EH (cell line): ENCODE data around the gene PLCL1.
A peak's percentile ranks its signal among the peaks of the same experiment; 100 is the strongest.
"Not testable (repeated sequence)": the region's sequence is repeated elsewhere in the genome, so short reads cannot be mapped to it uniquely, and the experiment has no call there.

Experiments used
- DNase-seq: peaks from one replicate; pipeline ENCODE4 v3.0.0-alpha.2; 2015; ENCODE audit warnings: low read depth

PLCL1 gene

GRCh38 chr2:198000417-198000816, 196.0 kb downstream of the PLCL1 start:
- DNase-seq, result no peak

GRCh38 chr2:198004173-198004572, 199.8 kb downstream of the PLCL1 start:
- no peak for DNase-seq

GRCh38 chr2:198004921-198005829, 200.8 kb downstream of the PLCL1 start:
- DNase-seq, result no peak

- no peak for DNase-seq
Observed at GRCh38 chr2:198006733-198007132, 202.3 kb downstream of the PLCL1 start.

- DNase-seq, result no peak
Observed at GRCh38 chr2:198008230-198008629, 203.8 kb downstream of the PLCL1 start.

- no peak for DNase-seq
Observed at GRCh38 chr2:198012025-198012424, 207.6 kb downstream of the PLCL1 start.

GRCh38 chr2:198016243-198016642, 211.8 kb downstream of the PLCL1 start:
- DNase-seq, result no peak

- no peak for DNase-seq
Observed at GRCh38 chr2:198017068-198017467, 212.7 kb downstream of the PLCL1 start.

GRCh38 chr2:198028955-198029354, 224.6 kb downstream of the PLCL1 start:
- DNase-seq, result no peak

GRCh38 chr2:198029576-198029975, 225.2 kb downstream of the PLCL1 start:
- not testable (repeated sequence) for DNase-seq

GRCh38 chr2:198033626-198034025, 229.2 kb downstream of the PLCL1 start:
- DNase-seq, result no peak

- no peak for DNase-seq
Observed at GRCh38 chr2:198036029-198036879, 231.9 kb downstream of the PLCL1 start.

- no peak for DNase-seq
Observed at GRCh38 chr2:198040835-198041234, 236.4 kb downstream of the PLCL1 start.

- no peak for DNase-seq
Observed at GRCh38 chr2:198042189-198042588, 237.8 kb downstream of the PLCL1 start.

- DNase-seq, result no peak
Observed at GRCh38 chr2:198044777-198045176, 240.4 kb downstream of the PLCL1 start.

- no peak for DNase-seq
Observed at GRCh38 chr2:198045227-198045626, 240.8 kb downstream of the PLCL1 start.

- DNase-seq, result no peak
Observed at GRCh38 chr2:198052741-198053140, 248.3 kb downstream of the PLCL1 start.

- DNase-seq, result no peak
Observed at GRCh38 chr2:198053148-198053547, 248.8 kb downstream of the PLCL1 start.

- no peak for DNase-seq
Observed at GRCh38 chr2:198053776-198054175, 249.4 kb downstream of the PLCL1 start.

- DNase-seq, result peak; percentile 42
Observed at GRCh38 chr2:198054299-198054698, 249.9 kb downstream of the PLCL1 start.

GRCh38 chr2:198055716-198056115, 251.3 kb downstream of the PLCL1 start:
- no peak for DNase-seq

GRCh38 chr2:198056836-198057235, 252.4 kb downstream of the PLCL1 start:
- no peak for DNase-seq

GRCh38 chr2:198059800-198060199, 255.4 kb downstream of the PLCL1 start:
- DNase-seq, result no peak
